ENCODE data around the gene CYP46A1.

The CYP46A1 gene

DNA sequence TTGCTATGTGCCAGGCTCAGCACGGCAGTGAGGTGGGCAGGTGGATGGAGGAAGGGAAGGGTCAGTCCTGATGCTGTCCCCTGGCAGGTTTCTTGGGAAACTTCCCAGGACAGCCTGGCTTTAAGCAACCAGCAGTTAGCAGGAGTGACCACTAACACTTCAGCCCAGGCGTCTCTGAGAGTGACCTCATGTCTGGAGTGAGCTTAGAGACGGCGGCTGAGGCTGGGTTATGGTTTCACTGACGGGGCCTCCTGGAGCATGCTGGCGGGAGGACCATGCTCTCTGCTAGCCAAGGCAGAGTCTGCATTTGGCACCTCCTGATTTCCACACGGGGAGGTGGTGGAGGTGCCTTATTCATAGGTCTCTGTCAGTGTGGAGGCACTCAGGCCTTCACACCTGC, 36.7 kb upstream of the CYP46A1 start:
- H3K4me2 ChIP-seq (ENCODE audit: low read length), result no peak overlapping the region
- peaks cover 23% of the 10 kb centered on the region for H3K4me1 ChIP-seq (ENCODE audit: control insufficient read depth, insufficient read depth, low read length)
- no peak overlapping the region for H3K4me3 ChIP-seq (ENCODE audit: low read length)
- no peaks in the 10 kb centered on the region for H3K9me3 ChIP-seq (replicated peaks; ENCODE audit: low read length)
- H3K36me3 ChIP-seq (ENCODE audit: insufficient read depth, low read length), result no peaks in the 10 kb centered on the region
- no peaks in the 10 kb centered on the region for H3K27me3 ChIP-seq (ENCODE audit: control insufficient read depth, insufficient read depth, low read length)
- no peak overlapping the region for H3K9ac ChIP-seq (ENCODE audit: low read depth, low read length)

DNA sequence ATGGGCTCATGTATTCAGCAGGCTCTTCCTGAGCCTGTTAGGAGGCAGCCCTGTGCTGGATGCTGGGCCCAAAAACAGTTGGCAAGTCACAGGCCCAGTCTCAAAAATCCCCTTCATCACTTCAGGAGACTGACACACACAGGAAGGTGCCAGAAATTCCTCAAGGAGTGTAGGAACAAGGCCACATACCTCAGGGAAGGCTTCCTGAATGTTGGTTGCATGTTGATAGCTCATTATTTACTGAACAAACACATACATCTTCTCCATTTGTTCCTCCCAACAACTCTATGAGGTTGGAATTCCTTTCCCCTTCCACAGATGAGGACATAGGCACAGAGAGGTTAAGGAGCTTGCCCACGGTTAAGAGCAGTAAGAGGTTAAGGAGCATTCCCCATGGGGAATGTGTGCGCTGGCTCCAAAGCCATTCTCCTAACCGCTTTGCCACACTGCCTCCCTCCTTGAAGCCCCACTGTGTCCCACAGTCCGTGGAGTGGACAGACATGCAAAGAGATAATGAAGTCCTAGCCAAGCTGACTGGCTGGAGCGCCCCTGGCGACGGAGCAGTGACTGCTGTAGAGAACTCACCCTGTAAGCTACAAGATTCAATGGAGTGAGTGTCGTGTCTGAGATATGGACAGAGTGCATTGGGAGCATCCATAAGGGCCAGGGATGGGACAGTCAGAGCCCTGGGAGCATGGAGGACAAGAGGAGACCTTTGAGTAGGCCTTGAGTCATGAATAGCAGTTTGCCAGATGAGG, 35.9 kb upstream of the CYP46A1 start:
- Histone ChIP-seq H3K4me3 (ENCODE audit: low read length) (no peak overlapping the region), H3K9me3 (replicated peaks; ENCODE audit: low read length) (no peaks in the 10 kb centered on the region), H3K36me3 (ENCODE audit: insufficient read depth, low read length) (no peaks in the 10 kb centered on the region), H3K27me3 (ENCODE audit: control insufficient read depth, insufficient read depth, low read length) (no peaks in the 10 kb centered on the region), H3K9ac (ENCODE audit: low read depth, low read length) (no peak overlapping the region), H3K4me1 (ENCODE audit: control insufficient read depth, insufficient read depth, low read length) (peaks cover 23% of the 10 kb centered on the region), H3K4me2 (ENCODE audit: low read length) (no peak overlapping the region)

DNA sequence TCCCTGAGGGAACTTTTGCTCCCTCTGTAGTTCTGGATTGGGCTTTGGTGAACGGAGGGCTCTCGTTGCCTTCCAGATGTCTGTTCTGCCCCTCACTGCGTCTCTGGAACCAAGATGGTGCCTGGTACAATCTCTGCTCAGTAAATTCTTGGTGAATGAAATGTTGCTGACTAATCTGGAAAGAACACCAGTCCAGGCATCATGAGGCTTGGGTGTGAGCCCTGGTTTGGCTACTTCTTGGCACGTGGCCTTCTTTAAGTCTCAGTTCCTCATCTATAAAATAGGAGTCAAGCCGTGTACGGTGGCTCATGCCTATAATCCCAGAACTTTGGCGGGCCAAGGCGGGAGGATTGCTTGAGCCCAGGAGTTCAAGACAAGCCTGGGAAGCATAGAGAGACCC, 34.9 kb upstream of the CYP46A1 start:
- H3K36me3 ChIP-seq (ENCODE audit: insufficient read depth, low read length), result no peaks in the 10 kb centered on the region
- peaks cover 23% of the 10 kb centered on the region for H3K4me1 ChIP-seq (ENCODE audit: control insufficient read depth, insufficient read depth, low read length)
- no peak overlapping the region for H3K9ac ChIP-seq (ENCODE audit: low read depth, low read length)
- no peaks in the 10 kb centered on the region for H3K27me3 ChIP-seq (ENCODE audit: control insufficient read depth, insufficient read depth, low read length)
- no peaks in the 10 kb centered on the region for H3K9me3 ChIP-seq (replicated peaks; ENCODE audit: low read length)
- H3K4me2 ChIP-seq (ENCODE audit: low read length), result no peak overlapping the region
- H3K4me3 ChIP-seq (ENCODE audit: low read length), result no peak overlapping the region

DNA sequence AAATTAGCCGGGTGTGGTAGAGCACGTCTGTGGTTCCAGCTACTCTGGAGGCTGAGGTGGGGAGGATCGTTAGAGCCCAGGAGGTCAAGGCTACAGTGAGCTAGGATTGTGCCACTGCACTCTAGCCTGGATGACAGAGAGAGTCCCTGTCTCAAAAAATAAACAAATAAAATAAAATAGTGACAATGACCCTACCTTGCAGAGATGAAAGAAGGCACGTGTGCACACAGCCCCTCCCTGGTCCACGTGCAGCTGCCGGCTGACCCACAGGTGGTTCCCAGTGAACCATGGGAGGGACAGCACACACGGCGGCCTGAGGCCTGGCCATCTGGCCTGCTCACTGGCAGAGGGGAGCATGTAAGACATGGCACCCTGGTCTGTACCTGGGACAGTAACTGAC, 34.5 kb upstream of the CYP46A1 start:
- Histone ChIP-seq H3K9me3 (replicated peaks; ENCODE audit: low read length) (no peaks in the 10 kb centered on the region), H3K27me3 (ENCODE audit: control insufficient read depth, insufficient read depth, low read length) (no peaks in the 10 kb centered on the region), H3K36me3 (ENCODE audit: insufficient read depth, low read length) (no peaks in the 10 kb centered on the region), H3K4me2 (ENCODE audit: low read length) (no peak overlapping the region), H3K4me1 (ENCODE audit: control insufficient read depth, insufficient read depth, low read length) (peaks cover 21% of the 10 kb centered on the region), H3K4me3 (ENCODE audit: low read length) (no peak overlapping the region), H3K9ac (ENCODE audit: low read depth, low read length) (no peak overlapping the region)

DNA sequence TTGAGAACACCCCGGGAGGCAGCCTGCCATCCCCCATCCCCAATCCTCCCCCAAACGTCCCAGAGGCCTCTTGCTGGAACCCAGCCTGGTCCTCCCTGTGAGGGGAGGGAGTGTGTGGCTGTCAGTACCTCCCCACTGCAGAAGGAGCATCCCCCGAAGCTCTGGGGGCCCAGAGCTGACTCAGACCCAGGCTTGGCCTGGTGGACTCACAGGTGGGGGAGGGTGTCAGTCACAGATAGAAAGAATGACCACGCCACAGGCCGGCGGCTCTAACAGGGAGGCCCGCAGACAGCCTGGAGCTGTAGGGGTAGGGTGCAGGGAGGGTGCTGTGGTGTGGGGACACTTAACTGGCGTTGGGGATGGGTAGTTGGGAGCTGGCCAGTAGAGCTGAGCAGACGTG, 33.9 kb upstream of the CYP46A1 start:
- Histone ChIP-seq H3K9ac (ENCODE audit: low read depth, low read length) (no peak overlapping the region), H3K36me3 (ENCODE audit: insufficient read depth, low read length) (no peaks in the 10 kb centered on the region), H3K4me3 (ENCODE audit: low read length) (no peak overlapping the region), H3K4me2 (ENCODE audit: low read length) (no peak overlapping the region), H3K4me1 (ENCODE audit: control insufficient read depth, insufficient read depth, low read length) (peaks cover 15% of the 10 kb centered on the region), H3K27me3 (ENCODE audit: control insufficient read depth, insufficient read depth, low read length) (no peaks in the 10 kb centered on the region), H3K9me3 (replicated peaks; ENCODE audit: low read length) (no peaks in the 10 kb centered on the region)

DNA sequence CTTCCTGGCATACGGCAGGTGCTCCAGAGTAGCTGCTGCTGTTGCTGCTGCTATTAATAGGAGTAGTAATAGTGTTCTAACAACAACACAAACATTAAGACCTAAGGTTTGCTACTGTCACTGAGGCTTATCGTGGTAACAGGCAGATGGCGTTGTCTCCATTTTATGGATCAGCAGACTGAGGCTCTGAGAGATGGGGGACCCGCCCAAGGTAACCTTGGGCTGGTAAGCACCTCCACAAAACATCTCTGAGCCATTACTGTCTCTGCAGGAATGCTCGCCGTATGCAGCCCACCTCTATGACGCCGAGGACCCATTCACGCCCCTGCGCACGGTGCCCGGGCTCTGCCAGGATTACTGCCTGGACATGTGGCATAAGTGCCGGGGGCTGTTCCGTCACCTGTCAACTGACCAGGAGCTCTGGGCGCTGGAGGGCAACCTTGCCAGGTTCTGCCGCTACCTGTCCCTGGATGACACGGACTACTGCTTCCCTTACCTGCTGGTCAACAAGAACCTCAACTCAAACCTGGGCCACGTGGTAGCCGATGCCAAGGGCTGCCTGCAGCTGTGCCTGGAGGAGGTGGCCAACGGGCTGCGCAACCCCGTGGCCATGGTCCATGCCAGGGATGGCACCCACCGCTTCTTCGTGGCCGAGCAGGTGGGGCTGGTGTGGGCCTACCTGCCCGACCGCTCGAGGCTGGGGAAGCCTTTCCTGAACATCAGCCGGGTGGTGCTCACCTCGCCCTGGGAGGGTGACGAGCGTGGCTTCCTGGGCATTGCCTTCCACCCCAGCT, 31.9 kb upstream of the CYP46A1 start:
- Histone ChIP-seq H3K4me1 (ENCODE audit: control insufficient read depth, insufficient read depth, low read length) (peaks cover 9% of the 10 kb centered on the region), H3K27me3 (ENCODE audit: control insufficient read depth, insufficient read depth, low read length) (peaks cover 5% of the 10 kb centered on the region), H3K9me3 (replicated peaks; ENCODE audit: low read length) (no peaks in the 10 kb centered on the region), H3K4me3 (ENCODE audit: low read length) (no peak overlapping the region), H3K9ac (ENCODE audit: low read depth, low read length) (no peak overlapping the region), H3K4me2 (ENCODE audit: low read length) (no peak overlapping the region), H3K36me3 (ENCODE audit: insufficient read depth, low read length) (no peaks in the 10 kb centered on the region)

DNA sequence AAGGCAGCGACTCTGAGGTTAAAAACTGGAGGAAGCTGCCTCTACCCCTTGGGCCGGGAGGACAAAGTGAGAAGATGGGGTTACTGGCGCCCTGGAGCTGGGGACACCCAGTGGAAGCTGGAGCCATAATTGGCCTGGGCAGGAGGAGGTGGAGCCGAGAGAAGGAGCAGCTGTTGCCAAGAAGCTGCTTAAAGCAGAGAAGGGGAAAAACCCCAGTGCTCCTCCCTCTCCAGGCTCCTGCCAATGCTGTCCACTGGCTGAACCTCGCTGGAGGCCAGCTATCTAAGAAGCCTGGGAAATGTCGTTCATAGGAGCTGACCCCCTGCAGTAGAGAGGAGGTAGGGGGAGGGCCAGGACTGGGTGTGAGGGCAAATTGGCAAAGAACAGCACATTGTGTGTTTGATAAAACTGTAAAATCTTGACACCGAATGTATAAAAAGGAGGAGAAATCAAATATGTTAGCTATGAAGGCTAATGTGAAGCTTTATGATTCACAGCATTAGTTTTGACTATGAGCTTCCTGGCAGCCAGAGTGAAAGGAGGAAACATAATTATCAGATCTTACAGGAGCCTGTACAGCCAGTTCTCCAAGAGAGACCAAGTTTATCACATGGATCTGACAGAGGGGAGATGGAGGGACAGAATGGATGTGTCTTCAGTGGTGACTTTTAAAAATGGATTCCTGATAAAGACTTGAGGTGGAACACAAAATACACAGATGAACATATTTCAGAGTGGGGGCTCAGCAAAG, 29.7 kb upstream of the CYP46A1 start:
- H3K4me3 ChIP-seq (ENCODE audit: low read length), result no peak overlapping the region
- H3K4me2 ChIP-seq (ENCODE audit: low read length), result no peak overlapping the region
- no peaks in the 10 kb centered on the region for H3K9me3 ChIP-seq (replicated peaks; ENCODE audit: low read length)
- peaks cover 28% of the 10 kb centered on the region for H3K27me3 ChIP-seq (ENCODE audit: control insufficient read depth, insufficient read depth, low read length)
- H3K9ac ChIP-seq (ENCODE audit: low read depth, low read length), result no peak overlapping the region
- peaks cover 4% of the 10 kb centered on the region for H3K4me1 ChIP-seq (ENCODE audit: control insufficient read depth, insufficient read depth, low read length)
- no peaks in the 10 kb centered on the region for H3K36me3 ChIP-seq (ENCODE audit: insufficient read depth, low read length)

DNA sequence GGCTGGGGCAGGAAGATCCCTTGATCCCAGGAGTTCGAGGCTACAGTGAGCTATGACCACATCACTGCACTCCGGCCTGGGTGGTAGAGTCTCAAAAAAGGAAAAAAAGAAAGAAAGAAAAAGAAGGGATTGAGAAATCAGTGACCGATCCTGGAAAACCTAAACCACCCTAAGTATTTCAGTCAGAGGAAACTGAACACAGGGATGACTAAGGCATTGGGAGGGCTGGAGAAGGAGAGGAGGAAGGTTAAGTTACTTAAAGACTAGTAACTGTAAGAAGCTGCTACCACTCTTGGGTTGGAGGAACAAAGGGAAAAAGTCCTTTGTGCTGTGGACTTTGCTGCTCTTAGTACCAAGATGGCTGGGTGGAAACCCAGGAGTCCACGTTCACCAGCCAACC, 28.6 kb upstream of the CYP46A1 start:
- peaks cover 36% of the 10 kb centered on the region for H3K27me3 ChIP-seq (ENCODE audit: control insufficient read depth, insufficient read depth, low read length)
- no peaks in the 10 kb centered on the region for H3K36me3 ChIP-seq (ENCODE audit: insufficient read depth, low read length)

DNA sequence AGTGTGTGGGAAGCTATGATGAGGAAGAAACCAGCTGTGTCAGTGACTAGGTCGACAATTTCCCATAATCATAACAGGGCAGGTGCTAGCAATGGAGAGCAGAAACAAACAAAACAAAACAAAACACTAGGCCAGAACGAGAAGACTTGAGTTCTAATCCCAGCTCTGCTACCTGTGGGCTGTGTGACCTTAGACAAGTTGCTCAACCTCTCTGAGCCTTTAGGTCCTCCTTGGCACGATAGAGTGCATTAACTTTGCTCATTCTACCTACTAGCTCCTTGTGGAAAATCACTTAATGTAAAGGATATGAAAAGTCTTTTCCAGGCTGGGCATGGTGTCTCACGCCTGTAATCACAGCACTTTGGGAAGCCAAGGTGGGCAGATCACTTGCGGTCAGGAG, 27.9 kb upstream of the CYP46A1 start:
- H3K9me3 ChIP-seq (replicated peaks; ENCODE audit: low read length), result no peaks in the 10 kb centered on the region
- no peak overlapping the region for H3K9ac ChIP-seq (ENCODE audit: low read depth, low read length)
- no peak overlapping the region for H3K4me2 ChIP-seq (ENCODE audit: low read length)
- H3K36me3 ChIP-seq (ENCODE audit: insufficient read depth, low read length), result no peaks in the 10 kb centered on the region
- H3K4me3 ChIP-seq (ENCODE audit: low read length), result no peak overlapping the region
- H3K27me3 ChIP-seq (ENCODE audit: control insufficient read depth, insufficient read depth, low read length), result peaks cover 37% of the 10 kb centered on the region
- H3K4me1 ChIP-seq (ENCODE audit: control insufficient read depth, insufficient read depth, low read length), result peaks cover 17% of the 10 kb centered on the region

More for the DNA sequence above, 28.6 kb upstream of the CYP46A1 start:
- H3K4me2 ChIP-seq (ENCODE audit: low read length), result no peak overlapping the region
- peaks cover 11% of the 10 kb centered on the region for H3K4me1 ChIP-seq (ENCODE audit: control insufficient read depth, insufficient read depth, low read length)
- H3K9ac ChIP-seq (ENCODE audit: low read depth, low read length), result no peak overlapping the region
- H3K9me3 ChIP-seq (replicated peaks; ENCODE audit: low read length), result no peaks in the 10 kb centered on the region
- no peak overlapping the region for H3K4me3 ChIP-seq (ENCODE audit: low read length)

DNA sequence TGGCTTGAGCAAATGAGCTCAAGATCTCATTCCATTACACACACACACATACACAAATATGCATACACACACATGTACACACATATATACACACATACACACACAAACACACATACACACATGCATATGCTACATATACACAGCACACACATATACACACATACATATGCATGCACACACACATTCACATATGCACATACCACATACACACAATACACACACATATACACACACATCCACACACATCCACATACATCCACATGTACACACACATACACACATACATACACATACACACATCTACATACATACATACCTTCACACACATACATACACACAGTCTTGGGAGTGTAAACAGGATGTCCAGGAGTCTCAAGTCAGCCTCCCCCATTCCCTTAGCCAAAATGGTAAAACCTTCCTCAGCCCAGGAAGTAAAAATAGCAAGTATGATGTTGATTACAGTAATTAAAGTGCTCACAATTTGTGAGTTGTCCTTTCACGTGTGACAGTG, 26.4 kb upstream of the CYP46A1 start:
- Histone ChIP-seq H3K27me3 (ENCODE audit: control insufficient read depth, insufficient read depth, low read length) (peaks cover 41% of the 10 kb centered on the region), H3K4me3 (ENCODE audit: low read length) (no peak overlapping the region), H3K9me3 (replicated peaks; ENCODE audit: low read length) (no peaks in the 10 kb centered on the region)

DNA sequence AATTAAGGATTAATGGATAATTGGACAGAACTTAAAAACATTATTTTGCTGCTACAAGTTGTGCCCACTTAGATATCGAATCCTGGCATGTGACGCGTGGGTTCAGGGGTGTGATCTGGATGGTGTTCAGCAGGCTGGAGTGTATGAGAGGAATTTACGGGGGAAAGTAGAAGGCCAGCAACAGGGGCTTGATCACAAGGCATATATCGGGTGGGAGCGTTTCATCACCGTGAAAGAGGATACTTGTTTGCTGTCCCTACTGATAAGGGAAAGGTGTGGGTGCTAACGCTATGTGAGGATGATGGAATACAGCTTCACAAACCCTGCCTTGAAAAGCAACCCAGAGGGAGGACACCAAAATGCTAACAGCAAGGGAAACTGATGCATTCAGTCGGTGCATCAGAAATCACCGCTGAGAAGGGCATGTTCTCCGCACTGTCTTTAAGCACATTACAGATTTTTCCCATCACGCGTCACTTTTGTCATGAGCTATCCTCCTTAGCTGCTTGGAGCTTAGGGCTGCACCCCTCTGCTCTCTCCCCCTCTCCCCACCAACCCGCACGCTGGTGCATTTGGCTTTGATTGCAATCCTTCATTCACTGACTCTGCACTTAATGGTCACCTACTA, 25.8 kb upstream of the CYP46A1 start:
- H3K4me2 ChIP-seq (ENCODE audit: low read length), result no peak overlapping the region
- H3K27me3 ChIP-seq (ENCODE audit: control insufficient read depth, insufficient read depth, low read length), result peaks cover 41% of the 10 kb centered on the region
- H3K9ac ChIP-seq (ENCODE audit: low read depth, low read length), result no peak overlapping the region
- H3K4me3 ChIP-seq (ENCODE audit: low read length), result no peak overlapping the region
- H3K9me3 ChIP-seq (replicated peaks; ENCODE audit: low read length), result no peaks in the 10 kb centered on the region
- H3K36me3 ChIP-seq (ENCODE audit: insufficient read depth, low read length), result no peaks in the 10 kb centered on the region
- peaks cover 17% of the 10 kb centered on the region for H3K4me1 ChIP-seq (ENCODE audit: control insufficient read depth, insufficient read depth, low read length)

More for the DNA sequence above, 26.4 kb upstream of the CYP46A1 start:
- Histone ChIP-seq H3K4me2 (ENCODE audit: low read length) (no peak overlapping the region), H3K36me3 (ENCODE audit: insufficient read depth, low read length) (no peaks in the 10 kb centered on the region), H3K4me1 (ENCODE audit: control insufficient read depth, insufficient read depth, low read length) (peaks cover 17% of the 10 kb centered on the region), H3K9ac (ENCODE audit: low read depth, low read length) (no peak overlapping the region)

All from skeletal muscle satellite cell (primary cell).